ENCODE data around the gene DBN1. TPM values are rescaled to one million over a fixed set of nuclear protein-coding genes. Genes with fewer than 3 reads are reported as not detected.
A peak's percentile ranks its signal among the peaks of the same experiment; 100 is the strongest.

DBN1 gene
- total and polyA plus RNA-seq, 10 donors, result 6.8 to 26.5 (median 17.0) TPM

DNA sequence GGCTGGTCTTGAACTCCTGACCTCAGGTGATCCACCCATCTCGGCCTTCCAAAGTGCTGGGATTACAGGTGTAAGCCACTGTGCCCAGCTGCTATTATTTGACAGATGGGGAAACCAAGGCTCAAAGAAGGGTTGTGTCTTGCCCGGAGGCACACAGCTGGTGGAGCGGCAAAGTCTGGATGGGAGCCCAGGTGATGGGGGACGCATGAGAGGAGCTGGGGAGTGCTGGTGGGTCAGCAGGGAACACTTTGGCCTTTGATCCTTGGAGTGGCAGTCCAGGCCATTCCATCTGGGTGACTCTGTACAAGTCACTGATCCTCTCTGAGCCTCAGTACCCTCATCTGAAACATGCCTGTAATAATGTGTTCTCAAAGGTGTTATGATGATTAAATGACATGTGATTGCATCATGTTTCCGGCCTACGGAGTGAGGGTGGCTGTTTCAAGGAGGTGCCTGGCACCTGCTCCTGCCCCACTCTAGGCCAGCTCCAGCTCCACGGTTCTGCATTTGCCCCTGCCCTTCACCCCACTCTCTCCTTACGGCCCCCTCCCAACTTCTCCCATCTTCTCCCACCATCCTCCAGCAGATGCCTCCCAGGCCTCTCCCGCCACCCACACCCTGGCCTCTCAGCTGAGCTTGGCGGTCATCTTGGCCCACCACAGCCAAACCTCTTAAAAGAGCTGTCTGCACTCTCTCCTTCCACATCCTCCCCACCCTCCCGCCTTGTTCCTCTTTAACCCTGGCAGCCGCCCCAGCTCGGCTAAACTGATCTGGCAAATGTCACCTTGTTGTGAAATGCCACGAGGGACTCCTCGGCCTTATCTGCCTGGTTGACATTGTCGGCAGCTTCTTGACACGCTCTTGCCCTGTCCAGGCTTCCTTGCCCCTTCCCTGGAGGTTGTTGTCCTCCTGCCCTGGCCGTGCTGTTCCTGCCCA lies 5.5 kb upstream of the DBN1 start:
- peak overlapping the region in 7 of 8 donors; percentile 24 to 75 (median 52) for H3K27ac ChIP-seq
- TF ChIP-seq, protein P1, sequence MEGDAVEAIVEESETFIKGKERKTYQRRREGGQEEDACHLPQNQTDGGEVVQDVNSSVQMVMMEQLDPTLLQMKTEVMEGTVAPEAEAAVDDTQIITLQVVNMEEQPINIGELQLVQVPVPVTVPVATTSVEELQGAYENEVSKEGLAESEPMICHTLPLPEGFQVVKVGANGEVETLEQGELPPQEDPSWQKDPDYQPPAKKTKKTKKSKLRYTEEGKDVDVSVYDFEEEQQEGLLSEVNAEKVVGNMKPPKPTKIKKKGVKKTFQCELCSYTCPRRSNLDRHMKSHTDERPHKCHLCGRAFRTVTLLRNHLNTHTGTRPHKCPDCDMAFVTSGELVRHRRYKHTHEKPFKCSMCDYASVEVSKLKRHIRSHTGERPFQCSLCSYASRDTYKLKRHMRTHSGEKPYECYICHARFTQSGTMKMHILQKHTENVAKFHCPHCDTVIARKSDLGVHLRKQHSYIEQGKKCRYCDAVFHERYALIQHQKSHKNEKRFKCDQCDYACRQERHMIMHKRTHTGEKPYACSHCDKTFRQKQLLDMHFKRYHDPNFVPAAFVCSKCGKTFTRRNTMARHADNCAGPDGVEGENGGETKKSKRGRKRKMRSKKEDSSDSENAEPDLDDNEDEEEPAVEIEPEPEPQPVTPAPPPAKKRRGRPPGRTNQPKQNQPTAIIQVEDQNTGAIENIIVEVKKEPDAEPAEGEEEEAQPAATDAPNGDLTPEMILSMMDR (IDR thresholded peaks at IDR 0.05 in 8 of 11, conservative IDR thresholded peaks at IDR 0.05 in 3 of 11), result no peak
- TF ChIP-seq POLR2AphosphoS5 (IDR thresholded peaks at IDR 0.05), result peak; percentile 55 to 73 (median 60)
- peaks cover 0 to 30% (median 7%) of the 10 kb centered on the region in 6 donors for H3K36me3 ChIP-seq
- peak; percentile 88 for DNase-seq
- peaks cover 0 to 9% (median 0%) of the 10 kb centered on the region in 7 donors for H3K27me3 ChIP-seq (replicated peaks in 1 of 7)
- peaks cover 16 to 70% (median 58%) of the 10 kb centered on the region in 6 donors for H3K4me1 ChIP-seq
- WGBS, 5 donors, result 25 to 36% (median 29%) methylated on average over 18 of the region's 18 CpGs
- H3K4me3 ChIP-seq, result peak overlapping the region in 1 of 8 donors; percentile 1
- H3K9me3 ChIP-seq, result no peaks in the 10 kb centered on the region
- intact Hi-C loops (cut with DNase I; ENCODE audit: low total_unique reads), result no loop called here

DNA sequence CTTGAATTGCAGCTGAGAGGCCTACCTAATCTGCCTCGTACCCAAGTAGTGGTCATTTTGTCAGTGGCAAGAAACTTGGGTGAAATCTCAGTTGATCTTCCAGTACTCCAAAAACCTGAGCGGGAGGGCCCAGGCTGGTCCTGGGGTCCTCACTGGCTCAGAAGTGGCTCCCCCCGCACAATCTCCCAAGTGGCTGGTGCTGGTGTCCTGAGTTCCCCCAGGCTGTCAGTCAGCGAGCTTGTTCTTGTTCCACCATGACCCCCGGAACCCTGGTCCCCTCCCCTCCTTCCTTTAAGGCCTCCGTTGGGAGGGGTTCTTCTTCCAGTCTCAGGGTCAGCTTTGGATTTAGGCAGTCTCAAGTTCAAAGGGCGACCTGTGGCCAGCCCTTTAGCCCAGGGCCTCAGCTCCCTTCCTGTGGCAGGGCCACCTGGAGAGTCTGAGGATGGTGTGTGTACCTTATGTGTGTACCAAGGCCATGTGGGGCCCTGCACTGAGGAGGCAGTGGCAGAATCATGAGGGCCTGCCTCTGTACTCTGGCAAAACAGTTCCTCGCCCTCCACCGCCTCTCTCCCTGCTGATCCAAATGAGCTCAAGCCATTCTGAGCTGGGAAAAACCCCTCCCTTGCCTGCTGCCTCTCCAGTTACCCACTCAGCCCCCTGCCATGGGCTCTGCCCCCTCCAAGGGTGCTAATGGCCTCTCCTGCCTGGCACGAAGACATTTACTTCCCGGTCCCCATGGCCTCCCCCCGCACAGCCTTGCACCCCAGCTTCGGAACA lies 4.5 kb upstream of the DBN1 start:
- peaks cover 0 to 19% (median 0%) of the 10 kb centered on the region in 6 donors for H3K36me3 ChIP-seq
- H3K4me3 ChIP-seq, result no peak overlapping the region
- TF ChIP-seq, protein P1 (IDR thresholded peaks at IDR 0.05 in 8 of 11, conservative IDR thresholded peaks at IDR 0.05 in 3 of 11), result no peak
- TF ChIP-seq POLR2A (IDR thresholded peaks at IDR 0.05), result no peak
- TF ChIP-seq POLR2AphosphoS5 (IDR thresholded peaks at IDR 0.05), result no peak
- H3K9me3 ChIP-seq, result no peaks in the 10 kb centered on the region
- peaks cover 16 to 79% (median 60%) of the 10 kb centered on the region in 6 donors for H3K4me1 ChIP-seq
- no peak for DNase-seq
- WGBS, 5 donors, result 90 to 95% (median 93%) methylated on average over 13 of the region's 13 CpGs
- H3K27me3 ChIP-seq (replicated peaks in 1 of 7), result peaks cover 0 to 20% (median under 1%) of the 10 kb centered on the region in 7 donors
- H3K27ac ChIP-seq, result peak overlapping the region in 3 of 8 donors; percentile 51 to 75 (median 64)
- intact Hi-C loops (cut with DNase I; ENCODE audit: low total_unique reads), result no loop called here

DNA sequence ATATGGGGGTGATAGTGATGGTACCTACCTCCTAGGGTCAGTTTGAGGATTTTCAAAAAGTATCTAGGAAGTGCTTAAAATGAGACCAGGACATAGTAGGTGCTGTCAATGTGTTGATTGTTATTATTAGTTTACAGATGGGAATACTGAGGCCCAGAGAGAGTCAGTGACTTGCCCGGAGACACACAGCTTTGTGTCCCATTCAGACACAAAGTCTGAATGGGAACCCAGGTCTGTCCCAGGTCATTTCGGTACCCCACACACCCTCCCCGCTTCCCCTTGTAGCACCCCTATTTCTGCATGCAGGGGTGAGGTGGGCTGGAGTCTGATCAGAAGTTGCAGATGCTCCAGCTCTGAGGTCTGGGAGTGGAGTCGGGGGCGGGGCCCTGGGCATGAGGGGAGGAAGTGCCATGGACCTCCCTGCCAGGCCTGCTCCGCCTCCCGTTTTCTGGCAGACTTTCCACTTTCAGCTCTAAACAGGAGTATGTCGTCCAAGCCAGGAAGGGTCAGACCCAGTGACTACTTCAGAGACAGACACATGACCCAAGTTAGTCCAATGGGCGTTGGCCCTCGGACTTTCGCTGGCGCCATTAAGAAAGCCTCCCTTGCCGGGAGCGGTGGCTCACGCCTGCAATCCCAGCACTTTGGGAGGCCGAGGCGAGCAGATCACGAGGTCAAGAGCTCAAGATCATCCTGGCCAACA lies 3.2 kb upstream of the DBN1 start:
- Histone ChIP-seq H3K4me1 (peaks cover 19 to 91% (median 72%) of the 10 kb centered on the region in 6 donors), H3K27ac (peak overlapping the region in 4 of 8 donors; percentile 23 to 51 (median 40)), H3K36me3 (peaks cover 0 to 7% (median 0%) of the 10 kb centered on the region in 6 donors), H3K9me3 (no peaks in the 10 kb centered on the region), H3K27me3 (replicated peaks in 1 of 7) (peaks cover 0 to 32% (median 10%) of the 10 kb centered on the region in 7 donors), H3K4me3 (no peak overlapping the region)
- no peak for DNase-seq
- intact Hi-C loops (cut with DNase I; ENCODE audit: low total_unique reads), result no loop called here
- TF ChIP-seq POLR2A (IDR thresholded peaks at IDR 0.05) (no peak), POLR2AphosphoS5 (IDR thresholded peaks at IDR 0.05) (peak; percentile 55 to 77 (median 61))
- TF ChIP-seq, protein P1 (IDR thresholded peaks at IDR 0.05 in 8 of 11, conservative IDR thresholded peaks at IDR 0.05 in 3 of 11), result no peak
- 62 to 81% (median 77%) methylated on average over 17 to 18 of the region's 18 CpGs for WGBS, 5 donors
